MM.1S (cell line): ENCODE data around the gene PPAT.

Experiments
- EZH2 ChIP-seq: fragments of 300-600 bp; sonication (generic); optimal IDR thresholded peaks from 2 replicates; pipeline ENCODE3; 2017; ENCODE audit warnings: low read depth, mild to moderate bottlenecking, antibody characterized with exemption, low read length, mixed read lengths
- TF ChIP-seq, protein P1 (sequence below): fragments of 300-600 bp; sonication (generic); IDR thresholded peaks from 2 replicates; pipeline ENCODE4 v1.5.1; 2016; ENCODE audit warnings: antibody characterized with exemption, low read length, mixed read lengths

DNA sequence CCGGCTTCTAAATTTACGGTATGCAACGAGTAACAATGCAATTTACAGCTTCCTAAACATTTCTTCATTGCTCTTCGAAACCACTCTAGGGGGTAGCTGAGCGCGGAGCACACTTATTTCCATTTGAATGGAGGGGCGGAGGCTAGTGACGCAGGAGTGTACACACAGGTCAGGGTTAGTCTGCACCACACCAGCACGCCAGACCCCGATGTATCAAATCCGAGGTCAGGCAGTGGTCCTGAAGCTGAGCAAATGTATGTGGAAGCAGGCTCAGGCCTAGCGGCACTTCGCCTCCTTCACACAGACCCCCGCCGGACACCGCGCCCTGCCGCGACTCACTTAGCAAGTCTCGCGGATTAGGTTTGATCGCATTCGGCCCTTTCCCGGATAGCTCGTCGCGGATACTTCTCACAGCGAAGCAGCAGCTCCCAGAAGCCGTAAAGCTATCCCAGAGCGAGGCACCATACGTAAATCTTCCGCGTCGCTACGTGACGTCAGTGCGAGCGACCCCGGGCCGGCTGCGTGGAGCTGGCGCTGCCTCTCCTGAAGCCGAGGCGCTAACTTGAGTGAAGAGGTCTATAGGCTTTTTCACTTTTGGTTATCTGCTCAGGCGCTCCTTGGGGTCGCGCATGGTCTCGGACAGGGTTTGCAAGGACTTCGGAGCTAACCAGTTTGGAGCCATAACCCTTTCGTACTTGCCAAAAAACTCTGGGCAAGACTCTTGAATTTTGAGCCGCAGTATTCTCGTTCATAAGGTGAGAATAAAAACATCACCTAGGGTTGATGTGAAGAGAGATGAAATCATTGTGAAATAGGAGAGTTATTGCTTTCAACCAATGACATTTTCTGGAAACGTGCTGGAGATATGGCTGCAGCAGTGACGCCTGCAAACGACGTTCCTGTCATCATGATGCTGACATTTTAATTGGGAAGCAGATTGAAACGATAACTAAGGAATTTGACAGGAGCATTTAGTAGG is 48.1 kb downstream of the PPAT start, which contains the start of gene AASDH:
- TF ChIP-seq EZH2 = no peak
- TF ChIP-seq, protein P1, sequence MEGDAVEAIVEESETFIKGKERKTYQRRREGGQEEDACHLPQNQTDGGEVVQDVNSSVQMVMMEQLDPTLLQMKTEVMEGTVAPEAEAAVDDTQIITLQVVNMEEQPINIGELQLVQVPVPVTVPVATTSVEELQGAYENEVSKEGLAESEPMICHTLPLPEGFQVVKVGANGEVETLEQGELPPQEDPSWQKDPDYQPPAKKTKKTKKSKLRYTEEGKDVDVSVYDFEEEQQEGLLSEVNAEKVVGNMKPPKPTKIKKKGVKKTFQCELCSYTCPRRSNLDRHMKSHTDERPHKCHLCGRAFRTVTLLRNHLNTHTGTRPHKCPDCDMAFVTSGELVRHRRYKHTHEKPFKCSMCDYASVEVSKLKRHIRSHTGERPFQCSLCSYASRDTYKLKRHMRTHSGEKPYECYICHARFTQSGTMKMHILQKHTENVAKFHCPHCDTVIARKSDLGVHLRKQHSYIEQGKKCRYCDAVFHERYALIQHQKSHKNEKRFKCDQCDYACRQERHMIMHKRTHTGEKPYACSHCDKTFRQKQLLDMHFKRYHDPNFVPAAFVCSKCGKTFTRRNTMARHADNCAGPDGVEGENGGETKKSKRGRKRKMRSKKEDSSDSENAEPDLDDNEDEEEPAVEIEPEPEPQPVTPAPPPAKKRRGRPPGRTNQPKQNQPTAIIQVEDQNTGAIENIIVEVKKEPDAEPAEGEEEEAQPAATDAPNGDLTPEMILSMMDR = no peak
